IPS DF 6.9 (cell line): Measurements from ENCODE around the gene AKT1.
A peak's percentile ranks its signal among the peaks of the same experiment; 100 is the strongest.

Experiments
- DNase-seq: peaks from one replicate; pipeline ENCODE4 v3.0.0-alpha.2; 2013; ENCODE audit warnings: low read depth, low spot score
- H3K27ac ChIP-seq: one replicate; pipeline ENCODE4 v1.5.1; 2013; ENCODE audit warnings: low read length, control low read depth
- H3K27me3 ChIP-seq: 2 replicates; pipeline ENCODE4 v1.6.1; 2013; ENCODE audit warnings: mild to moderate bottlenecking, low read length; ENCODE audit not compliant: control insufficient read depth, insufficient read depth
- H3K36me3 ChIP-seq: 2 replicates; pipeline ENCODE4 v1.6.1; 2013; ENCODE audit warnings: low read length; ENCODE audit not compliant: control insufficient read depth, insufficient read depth
- H3K4me1 ChIP-seq: 2 replicates; pipeline ENCODE4 v1.6.1; 2013; ENCODE audit warnings: low read length; ENCODE audit not compliant: control insufficient read depth, insufficient read depth
- H3K4me3 ChIP-seq: 2 replicates; pipeline ENCODE4 v1.5.1; 2013; ENCODE audit warnings: mild to moderate bottlenecking, low read length
- H3K9me3 ChIP-seq: 2 replicates; pipeline ENCODE4 v1.6.1; 2013; ENCODE audit warnings: low read length, inconsistent platforms; ENCODE audit not compliant: control insufficient read depth, insufficient read depth
- WGBS: extraction: QIAGEN DNeasy Blood & Tissue Kit; methylation state at CpG from one replicate; pipeline ENCODE4 v1.1.7; 2013; ENCODE audit warnings: mixed read lengths, missing lambda C conversion rate; ENCODE audit not compliant: insufficient read length, insufficient coverage; 5-methylcytosine and 5-hydroxymethylcytosine counted together

AKT1 gene

GRCh38 chr14:104726600-104727451 is 68.7 kb downstream of the AKT1 start:
- H3K27ac ChIP-seq: no peak overlapping the region

GRCh38 chr14:104725772-104726548 is 69.6 kb downstream of the AKT1 start:
- WGBS: no CpG with 5 or more reads among the region's 25 CpGs
- DNase-seq: no peak
- no peaks in the 10 kb centered on the region for H3K9me3 ChIP-seq
- no peak overlapping the region for H3K27ac ChIP-seq
- H3K4me3 ChIP-seq: no peak overlapping the region
- H3K27me3 ChIP-seq: no peaks in the 10 kb centered on the region
- peaks cover 7% of the 10 kb centered on the region for H3K4me1 ChIP-seq
- no peaks in the 10 kb centered on the region; the same call in 1 of the 2 replicates for H3K36me3 ChIP-seq

More at GRCh38 chr14:104726600-104727451, 68.7 kb downstream of the AKT1 start:
- Histone ChIP-seq H3K9me3 (no peaks in the 10 kb centered on the region), H3K27me3 (no peaks in the 10 kb centered on the region), H3K4me3 (no peak overlapping the region), H3K36me3 (no peaks in the 10 kb centered on the region; the same call in 1 of the 2 replicates), H3K4me1 (peaks cover 7% of the 10 kb centered on the region)
- WGBS: no CpG with 5 or more reads among the region's 21 CpGs
- DNase-seq: no peak

- Histone ChIP-seq H3K4me3 (peak overlapping the region; percentile 91; the same call in 1 of the 2 replicates), H3K27ac (no peak overlapping the region), H3K27me3 (no peaks in the 10 kb centered on the region), H3K9me3 (no peaks in the 10 kb centered on the region), H3K36me3 (no peaks in the 10 kb centered on the region; the same call in 1 of the 2 replicates), H3K4me1 (peaks cover 7% of the 10 kb centered on the region)
- no peak for DNase-seq
- WGBS: no CpG with 5 or more reads among the region's 24 CpGs
These were observed 70.4 kb downstream of the AKT1 start for GRCh38 chr14:104724981-104725771.

- Histone ChIP-seq H3K4me3 (peak overlapping the region; percentile 91; the same call in 1 of the 2 replicates), H3K27ac (no peak overlapping the region), H3K36me3 (no peaks in the 10 kb centered on the region; the same call in 1 of the 2 replicates), H3K4me1 (peaks cover 7% of the 10 kb centered on the region), H3K27me3 (no peaks in the 10 kb centered on the region), H3K9me3 (no peaks in the 10 kb centered on the region)
- WGBS: no CpG with 5 or more reads among the region's 27 CpGs
- no peak for DNase-seq
These were observed 71.1 kb downstream of the AKT1 start for GRCh38 chr14:104724407-104724980.

GRCh38 chr14:104723651-104724406 is 71.7 kb downstream of the AKT1 start, which contains the start of gene ADSS1:
ADSS1 (plus strand) TSS chr14:104724229; CDS start chr14:104724271, 42 bp downstream.
- Histone ChIP-seq H3K4me3 (peak within 1 kb of the TSS; percentile 91; the same call in 1 of the 2 replicates), H3K9me3 (no peaks in the 10 kb centered on the region), H3K36me3 (no peaks in the 10 kb centered on the region; the same call in 1 of the 2 replicates), H3K4me1 (peaks cover 7% of the 10 kb centered on the region), H3K27me3 (no peaks in the 10 kb centered on the region), H3K27ac (no peak within 1 kb of the TSS)
- no CpG with 5 or more reads among the region's 82 CpGs for WGBS
- DNase-seq: no peak

GRCh38 chr14:104722938-104723650 is 72.5 kb downstream of the AKT1 start:
- H3K4me1 ChIP-seq: peaks cover 7% of the 10 kb centered on the region
- H3K27ac ChIP-seq: no peak overlapping the region
- no peaks in the 10 kb centered on the region; the same call in 1 of the 2 replicates for H3K36me3 ChIP-seq
- DNase-seq: no peak
- H3K4me3 ChIP-seq: peak overlapping the region; percentile 7; the same call in 1 of the 2 replicates
- WGBS: no CpG with 5 or more reads among the region's 26 CpGs
- H3K9me3 ChIP-seq: no peaks in the 10 kb centered on the region
- H3K27me3 ChIP-seq: no peaks in the 10 kb centered on the region

GRCh38 chr14:104721505-104722431 is 73.8 kb downstream of the AKT1 start:
- peaks cover 7% of the 10 kb centered on the region for H3K4me1 ChIP-seq
- no CpG with 5 or more reads among the region's 18 CpGs for WGBS
- no peak overlapping the region for H3K4me3 ChIP-seq
- no peaks in the 10 kb centered on the region for H3K9me3 ChIP-seq
- H3K36me3 ChIP-seq: no peaks in the 10 kb centered on the region; the same call in 1 of the 2 replicates
- no peaks in the 10 kb centered on the region for H3K27me3 ChIP-seq
- H3K27ac ChIP-seq: no peak overlapping the region
- DNase-seq: no peak
